Measurements from ENCODE around the gene FOXO4.
A peak's percentile ranks its signal among the peaks of the same experiment; 100 is the strongest.

The FOXO4 gene

DNA sequence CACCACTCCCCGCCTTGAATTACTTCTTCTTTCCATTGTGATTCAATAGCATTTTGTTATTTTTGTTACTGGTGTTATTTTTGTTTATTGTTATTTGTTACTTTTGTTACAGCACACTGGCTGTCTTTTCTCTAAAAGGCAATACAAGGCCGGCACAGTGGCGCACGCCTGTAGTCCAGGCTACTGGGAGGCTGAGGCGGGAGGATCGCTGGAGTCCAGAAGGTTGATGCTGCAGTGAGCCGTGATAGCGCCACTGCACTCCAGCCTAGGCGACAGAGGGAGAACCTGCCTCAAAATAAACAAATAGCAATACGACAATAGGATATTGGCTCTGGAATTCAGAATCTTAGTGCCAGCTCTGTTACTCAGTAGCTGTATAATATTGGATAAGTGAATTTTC lies 21.7 kb downstream of the FOXO4 start:
- FAIRE-seq: peak; percentile 40
- no peak for DNase-seq (ENCODE audit: insufficient read length)
- TF ChIP-seq POLR2AphosphoS5 (IDR thresholded peaks at IDR 0.05; ENCODE audit: low read depth, low read length) (no peak), TAF1 (IDR thresholded peaks at IDR 0.05; ENCODE audit: borderline replicate concordance, low read depth, low read length) (no peak), POLR2A (IDR thresholded peaks at IDR 0.05; ENCODE audit: low read depth, low read length) (no peak)

DNA sequence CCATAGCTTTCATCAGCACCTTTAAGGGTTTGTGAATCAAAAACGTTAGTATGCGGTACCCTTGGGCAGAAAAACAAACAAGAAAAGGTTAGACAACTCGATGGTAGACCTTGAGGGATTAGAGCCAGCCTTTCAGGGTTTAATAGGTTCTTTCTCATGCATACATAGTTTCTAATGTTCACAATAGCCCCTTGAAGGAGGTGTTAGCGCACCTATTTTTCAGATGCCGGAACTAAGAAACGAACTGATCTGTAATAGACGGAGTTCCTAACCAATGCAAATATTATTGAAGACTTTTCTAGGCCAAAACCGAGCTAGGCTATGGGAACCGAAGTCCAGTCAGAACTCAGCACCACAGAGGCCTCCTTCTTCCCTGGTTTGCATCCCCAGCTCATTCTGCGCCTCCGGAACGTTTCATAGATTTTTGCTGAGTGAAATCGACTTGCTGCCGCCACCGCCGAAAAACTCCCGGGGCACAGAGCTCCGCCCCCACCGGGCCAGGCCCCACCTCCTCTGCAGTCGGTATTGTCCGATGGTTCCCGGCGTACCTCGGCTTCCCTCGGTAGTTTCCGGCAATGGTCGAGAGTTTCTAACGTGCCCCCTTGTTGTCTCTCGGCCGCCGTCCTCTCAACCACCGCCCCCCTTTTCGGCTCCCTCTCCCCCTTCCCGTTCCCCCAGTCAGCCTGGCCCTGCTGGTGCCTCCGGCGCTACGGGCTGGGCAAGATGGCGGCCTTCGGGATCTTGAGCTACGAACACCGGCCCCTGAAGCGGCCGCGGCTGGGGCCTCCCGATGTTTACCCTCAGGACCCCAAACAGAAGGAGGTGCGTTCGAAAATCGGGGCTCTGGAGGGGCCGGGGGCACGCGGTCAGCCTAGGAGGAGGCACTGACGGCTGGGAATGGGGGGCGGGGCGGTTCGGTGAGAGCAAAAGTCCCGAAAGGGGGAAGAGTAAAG lies 22.7 kb downstream of the FOXO4 start, which contains the start of gene MED12:
Gene MED12, plus strand, starts transcription at position 565 of the 953 bp plus-strand sequence. Its CDS starts 159 bp downstream, at position 724.
- DNase-seq (ENCODE audit: insufficient read length) (peak; percentile 66), FAIRE-seq (peak; percentile 80)

DNA sequence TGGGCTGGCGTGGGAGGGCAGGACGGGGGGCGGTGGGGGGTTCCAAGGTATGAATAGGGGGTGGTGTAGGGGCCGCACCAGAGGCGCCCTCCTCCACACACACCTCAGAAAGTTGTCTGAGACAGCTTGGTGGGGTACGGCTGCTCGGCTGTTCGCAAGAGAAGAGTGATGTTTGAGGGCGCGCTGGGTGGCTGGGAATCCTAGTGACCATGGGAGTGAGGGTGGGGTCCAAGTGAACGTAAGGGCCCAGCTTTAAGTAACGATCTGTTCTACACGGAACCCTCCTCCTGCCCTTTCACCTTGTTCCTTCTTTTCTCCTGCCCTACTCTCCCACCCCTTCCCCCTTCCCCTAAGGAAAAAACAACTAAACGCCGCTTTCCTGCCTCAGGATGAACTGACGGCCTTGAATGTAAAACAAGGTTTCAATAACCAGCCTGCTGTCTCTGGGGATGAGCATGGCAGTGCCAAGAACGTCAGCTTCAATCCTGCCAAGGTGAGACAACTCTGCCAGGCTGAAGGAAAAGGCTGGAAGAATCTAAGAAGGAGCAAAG lies 23.4 kb downstream of the FOXO4 start:
- TF ChIP-seq POLR2AphosphoS5 (IDR thresholded peaks at IDR 0.05; ENCODE audit: low read depth, low read length) (no peak), TAF1 (IDR thresholded peaks at IDR 0.05; ENCODE audit: borderline replicate concordance, low read depth, low read length) (no peak), POLR2A (IDR thresholded peaks at IDR 0.05; ENCODE audit: low read depth, low read length) (no peak)
- DNase-seq (ENCODE audit: insufficient read length): no peak
- no peak for FAIRE-seq

More for the DNA sequence above, 22.7 kb downstream of the FOXO4 start, which contains the start of gene MED12:
- peak; percentile 61; the same call in 1 of the 2 replicates for TF ChIP-seq POLR2A (IDR thresholded peaks at IDR 0.05; ENCODE audit: low read depth, low read length)
- peak; percentile 74 for TF ChIP-seq POLR2AphosphoS5 (IDR thresholded peaks at IDR 0.05; ENCODE audit: low read depth, low read length)
- TF ChIP-seq TAF1 (IDR thresholded peaks at IDR 0.05; ENCODE audit: borderline replicate concordance, low read depth, low read length): peak; percentile 27; the same call in 1 of the 2 replicates

DNA sequence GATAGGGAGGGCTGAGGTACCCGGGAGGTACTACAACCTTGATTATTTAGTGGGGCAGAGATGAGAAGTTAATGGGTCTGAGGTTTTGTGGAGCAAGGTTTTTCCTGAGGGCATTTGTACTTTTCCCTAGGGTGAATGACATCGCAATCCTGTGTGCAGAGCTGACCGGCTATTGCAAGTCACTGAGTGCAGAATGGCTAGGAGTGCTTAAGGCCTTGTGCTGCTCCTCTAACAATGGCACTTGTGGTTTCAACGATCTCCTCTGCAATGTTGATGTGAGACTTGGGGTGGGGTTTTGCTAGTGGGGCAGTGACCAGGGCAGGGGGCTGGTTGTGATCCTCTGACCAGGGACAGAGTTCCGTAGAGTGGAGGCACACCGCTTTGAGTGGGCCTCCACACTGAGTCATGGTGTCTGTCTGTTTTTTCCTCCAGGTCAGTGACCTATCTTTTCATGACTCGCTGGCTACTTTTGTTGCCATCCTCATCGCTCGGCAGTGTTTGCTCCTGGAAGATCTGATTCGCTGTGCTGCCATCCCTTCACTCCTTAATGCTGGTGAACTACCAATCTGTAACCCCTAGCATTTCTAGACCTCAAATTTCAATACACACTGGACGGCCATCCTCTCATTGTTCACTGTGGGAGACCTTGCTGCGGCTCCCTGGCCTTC lies 32.6 kb downstream of the FOXO4 start:
- no peak for DNase-seq (ENCODE audit: insufficient read length)
- peak; percentile 17 for FAIRE-seq
- TF ChIP-seq POLR2AphosphoS5 (IDR thresholded peaks at IDR 0.05; ENCODE audit: low read depth, low read length) (no peak), POLR2A (IDR thresholded peaks at IDR 0.05; ENCODE audit: low read depth, low read length) (no peak), TAF1 (IDR thresholded peaks at IDR 0.05; ENCODE audit: borderline replicate concordance, low read depth, low read length) (no peak)

DNA sequence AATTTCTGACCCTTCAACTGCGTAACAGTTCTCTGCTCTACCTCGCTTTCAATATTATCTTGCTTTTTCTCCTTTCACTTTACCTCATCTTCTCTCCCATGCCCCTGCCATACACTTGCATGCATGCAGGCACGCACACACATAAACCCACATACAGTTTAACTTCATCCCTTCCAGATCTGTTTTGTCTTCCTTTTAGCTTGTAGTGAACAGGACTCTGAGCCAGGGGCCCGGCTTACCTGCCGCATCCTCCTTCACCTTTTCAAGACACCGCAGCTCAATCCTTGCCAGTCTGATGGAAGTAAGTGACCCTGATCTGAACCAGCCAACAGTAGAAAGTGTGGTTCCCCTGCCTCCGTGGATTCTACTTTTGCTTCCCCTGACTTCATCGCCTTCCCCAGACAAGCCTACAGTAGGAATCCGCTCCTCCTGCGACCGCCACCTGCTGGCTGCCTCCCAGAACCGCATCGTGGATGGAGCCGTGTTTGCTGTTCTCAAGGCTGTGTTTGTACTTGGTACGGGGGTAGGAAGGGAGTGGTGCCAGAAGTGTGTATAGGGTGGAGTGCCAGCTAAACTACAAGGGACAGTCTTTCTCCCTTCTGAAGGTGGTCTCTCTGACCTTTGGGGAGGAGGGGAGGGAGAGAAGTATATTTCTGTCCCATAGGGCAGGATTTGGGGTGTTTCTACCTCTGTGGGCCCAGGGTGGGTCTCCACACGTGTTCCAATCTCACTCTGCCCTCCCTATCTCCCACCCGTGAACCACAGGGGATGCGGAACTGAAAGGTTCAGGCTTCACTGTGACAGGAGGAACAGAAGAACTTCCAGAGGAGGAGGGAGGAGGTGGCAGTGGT lies 33.5 kb downstream of the FOXO4 start:
- FAIRE-seq (peak; percentile 99), DNase-seq (ENCODE audit: insufficient read length) (peak; percentile 50)
- TF ChIP-seq TAF1 (IDR thresholded peaks at IDR 0.05; ENCODE audit: borderline replicate concordance, low read depth, low read length): no peak
- TF ChIP-seq POLR2AphosphoS5 (IDR thresholded peaks at IDR 0.05; ENCODE audit: low read depth, low read length): no peak
- TF ChIP-seq POLR2A (IDR thresholded peaks at IDR 0.05; ENCODE audit: low read depth, low read length): no peak

DNA sequence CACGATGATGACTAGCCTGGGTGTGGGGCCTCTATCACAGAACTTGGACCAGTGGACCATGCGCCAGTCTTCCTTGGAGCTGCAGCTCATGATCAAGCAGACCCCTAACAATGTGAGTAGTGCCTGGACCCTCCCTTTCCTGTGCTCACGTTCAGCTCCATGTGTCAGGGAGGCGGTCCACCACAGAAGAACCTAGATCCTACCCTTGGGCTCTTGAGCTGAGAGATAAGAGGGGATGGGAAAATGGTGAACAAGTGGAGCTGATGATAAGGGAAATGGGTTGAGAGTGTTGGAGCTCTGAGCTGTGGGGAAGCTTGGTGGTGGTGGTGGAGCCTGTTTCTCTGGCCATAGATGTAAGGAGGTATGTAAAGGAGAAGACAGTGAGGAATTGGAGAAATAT lies 35.9 kb downstream of the FOXO4 start:
- TF ChIP-seq TAF1 (IDR thresholded peaks at IDR 0.05; ENCODE audit: borderline replicate concordance, low read depth, low read length) (no peak), POLR2A (IDR thresholded peaks at IDR 0.05; ENCODE audit: low read depth, low read length) (no peak), POLR2AphosphoS5 (IDR thresholded peaks at IDR 0.05; ENCODE audit: low read depth, low read length) (no peak)
- DNase-seq (ENCODE audit: insufficient read length) (no peak), FAIRE-seq (no peak)

DNA sequence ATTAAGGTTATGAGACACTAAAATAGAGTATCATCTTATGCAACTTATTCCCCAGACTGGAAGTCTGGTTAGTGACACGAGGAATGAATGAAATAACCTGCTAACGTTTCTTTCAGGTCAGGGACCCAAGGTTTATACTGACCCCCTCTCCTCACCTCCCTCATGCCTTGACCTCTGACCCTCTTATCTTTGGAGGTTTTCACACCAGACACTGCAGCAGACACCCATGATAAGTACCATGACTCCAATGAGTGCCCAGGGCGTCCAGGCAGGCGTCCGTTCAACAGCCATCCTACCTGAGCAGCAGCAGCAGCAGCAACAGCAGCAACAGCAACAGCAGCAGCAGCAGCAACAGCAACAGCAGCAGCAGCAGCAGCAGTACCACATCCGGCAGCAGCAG lies 44.8 kb downstream of the FOXO4 start:
- DNase-seq (ENCODE audit: insufficient read length): no peak
- no peak for TF ChIP-seq POLR2A (IDR thresholded peaks at IDR 0.05; ENCODE audit: low read depth, low read length)
- TF ChIP-seq TAF1 (IDR thresholded peaks at IDR 0.05; ENCODE audit: borderline replicate concordance, low read depth, low read length): no peak
- no peak for TF ChIP-seq POLR2AphosphoS5 (IDR thresholded peaks at IDR 0.05; ENCODE audit: low read depth, low read length)
- no peak for FAIRE-seq

DNA sequence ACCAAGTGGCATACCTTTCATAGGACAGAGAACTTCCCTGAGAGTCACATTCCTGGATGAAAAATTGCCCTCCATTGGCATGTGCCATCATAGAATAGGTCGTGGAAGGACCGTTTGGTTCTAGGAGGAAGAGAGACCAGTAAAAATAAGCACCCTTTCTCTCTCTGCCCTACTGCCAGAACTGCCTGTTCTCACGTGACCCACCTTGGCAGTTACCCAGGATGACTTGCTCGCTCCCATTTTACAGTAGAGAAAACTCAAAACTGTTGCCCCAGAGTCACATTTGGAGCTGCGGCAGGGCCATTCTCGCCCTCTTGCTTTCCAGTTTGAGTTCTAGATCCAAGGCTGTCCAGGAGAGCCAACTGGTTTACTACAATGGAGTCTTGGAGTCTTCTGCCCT lies 47.9 kb downstream of the FOXO4 start:
- DNase-seq (ENCODE audit: insufficient read length): no peak
- no peak for FAIRE-seq
- no peak for TF ChIP-seq POLR2A (IDR thresholded peaks at IDR 0.05; ENCODE audit: low read depth, low read length)
- TF ChIP-seq POLR2AphosphoS5 (IDR thresholded peaks at IDR 0.05; ENCODE audit: low read depth, low read length): no peak
- no peak for TF ChIP-seq TAF1 (IDR thresholded peaks at IDR 0.05; ENCODE audit: borderline replicate concordance, low read depth, low read length)

DNA sequence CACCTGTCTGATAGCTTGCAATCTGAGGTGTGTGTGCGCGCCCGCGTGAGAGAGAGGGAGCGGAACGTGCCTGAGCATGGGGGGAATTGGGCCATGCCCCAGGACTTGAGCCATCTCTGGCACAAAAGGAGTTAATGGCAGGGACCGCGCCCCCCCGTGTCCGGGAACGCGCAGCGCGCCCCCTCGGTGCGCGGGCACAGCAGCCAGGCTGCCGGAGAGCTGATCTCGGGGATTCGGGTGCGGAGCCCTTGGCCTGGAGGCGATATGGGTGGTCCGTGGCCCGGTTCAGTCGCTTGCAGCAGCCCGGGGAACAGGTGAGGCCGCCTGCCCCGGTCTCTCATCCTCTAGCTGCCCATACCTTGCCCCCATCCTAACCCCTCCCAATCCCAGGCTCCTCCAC lies 49.0 kb downstream of the FOXO4 start, which contains the start of gene NLGN3:
Gene NLGN3, plus strand, starts transcription at position 191 of the 400 bp plus-strand sequence. CDS start 2,909 bp downstream, outside the sequence.
- no peak for DNase-seq (ENCODE audit: insufficient read length)
- TF ChIP-seq POLR2A (IDR thresholded peaks at IDR 0.05; ENCODE audit: low read depth, low read length): no peak
- no peak for TF ChIP-seq TAF1 (IDR thresholded peaks at IDR 0.05; ENCODE audit: borderline replicate concordance, low read depth, low read length)
- TF ChIP-seq POLR2AphosphoS5 (IDR thresholded peaks at IDR 0.05; ENCODE audit: low read depth, low read length): no peak
- FAIRE-seq: no peak

DNA sequence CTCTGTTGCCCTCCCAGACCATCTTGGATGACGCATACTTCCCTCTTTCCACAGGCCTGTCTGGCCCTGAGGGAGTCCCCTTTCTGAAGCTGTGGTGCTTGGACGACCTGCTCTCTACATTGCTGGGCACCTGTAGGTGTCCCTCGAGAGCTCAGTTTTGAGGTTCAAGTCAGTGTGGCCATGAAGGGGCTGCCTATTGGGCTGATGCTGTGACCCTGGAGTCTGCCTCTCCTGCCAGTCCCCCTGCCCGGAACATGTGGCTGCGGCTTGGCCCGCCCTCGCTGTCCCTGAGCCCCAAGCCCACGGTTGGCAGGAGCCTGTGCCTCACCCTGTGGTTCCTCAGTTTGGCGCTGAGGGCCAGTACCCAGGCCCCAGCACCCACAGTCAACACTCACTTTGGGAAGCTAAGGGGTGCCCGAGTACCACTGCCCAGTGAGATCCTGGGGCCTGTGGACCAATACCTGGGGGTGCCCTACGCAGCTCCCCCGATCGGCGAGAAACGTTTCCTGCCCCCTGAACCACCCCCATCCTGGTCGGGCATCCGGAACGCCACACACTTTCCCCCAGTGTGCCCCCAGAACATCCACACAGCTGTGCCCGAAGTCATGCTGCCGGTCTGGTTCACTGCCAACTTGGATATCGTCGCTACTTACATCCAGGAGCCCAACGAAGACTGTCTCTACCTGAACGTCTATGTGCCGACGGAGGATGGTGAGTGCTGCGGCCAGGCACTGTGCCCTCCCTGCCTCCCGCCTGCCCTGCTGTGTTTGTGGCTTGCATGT lies 52.0 kb downstream of the FOXO4 start:
- FAIRE-seq: no peak
- no peak for DNase-seq (ENCODE audit: insufficient read length)

More for the DNA sequence above, 52.0 kb downstream of the FOXO4 start:
- TF ChIP-seq POLR2AphosphoS5 (IDR thresholded peaks at IDR 0.05; ENCODE audit: low read depth, low read length): no peak
